Activated CD8-positive, alpha-beta memory T cell treated with anti-CD3 and anti-CD28 coated beads for 48 hours (primary cell): ENCODE measurements around the gene CDC42EP4.
"Not testable (repeated sequence)": the region's sequence is repeated elsewhere in the genome, so short reads cannot be mapped to it uniquely, and the experiment has no call there.

Experiments used
- DNase-seq, 3 experiments: peaks; one replicate each; pipeline ENCODE4 v3.0.0-alpha.2; 2020; ENCODE audit warnings: low read depth in 2 of 3, low spot score in 2 of 3

The CDC42EP4 gene

GRCh38 chr17:73343739-73344454 lies 32.1 kb upstream of the CDC42EP4 start:
- no peak for DNase-seq

GRCh38 chr17:73343168-73343634 lies 31.4 kb upstream of the CDC42EP4 start:
- no peak for DNase-seq

GRCh38 chr17:73342541-73343167 lies 30.9 kb upstream of the CDC42EP4 start:
- no peak for DNase-seq

- DNase-seq, result no peak
Measured at GRCh38 chr17:73342050-73342522, 30.3 kb upstream of the CDC42EP4 start.

GRCh38 chr17:73341350-73342049 lies 29.7 kb upstream of the CDC42EP4 start:
- no peak for DNase-seq

GRCh38 chr17:73340093-73340596 lies 28.3 kb upstream of the CDC42EP4 start:
- DNase-seq, result no peak

- no peak for DNase-seq
Measured at GRCh38 chr17:73338566-73339197, 26.9 kb upstream of the CDC42EP4 start.

GRCh38 chr17:73338050-73338521 lies 26.3 kb upstream of the CDC42EP4 start:
- DNase-seq, result no peak

- no peak for DNase-seq
Measured at GRCh38 chr17:73337330-73337710, 25.5 kb upstream of the CDC42EP4 start.

GRCh38 chr17:73336408-73337329 lies 24.9 kb upstream of the CDC42EP4 start:
- DNase-seq, result no peak

GRCh38 chr17:73335591-73336407 lies 24.0 kb upstream of the CDC42EP4 start:
- no peak for DNase-seq

GRCh38 chr17:73334771-73335513 lies 23.1 kb upstream of the CDC42EP4 start:
- no peak for DNase-seq

GRCh38 chr17:73333445-73333844 lies 21.6 kb upstream of the CDC42EP4 start:
- DNase-seq, result not testable (repeated sequence)

- DNase-seq, result no peak
Measured at GRCh38 chr17:73331060-73331459, 19.3 kb upstream of the CDC42EP4 start.

- no peak for DNase-seq
Measured at GRCh38 chr17:73327676-73328075, 15.9 kb upstream of the CDC42EP4 start.

- no peak for DNase-seq
Measured at GRCh38 chr17:73325527-73325842, 13.7 kb upstream of the CDC42EP4 start.

GRCh38 chr17:73324711-73325526 lies 13.1 kb upstream of the CDC42EP4 start:
- DNase-seq, result no peak

GRCh38 chr17:73324160-73324475 lies 12.3 kb upstream of the CDC42EP4 start:
- DNase-seq, result no peak
